NCI-H748 (cell line): Measurements from ENCODE around the gene FEV.
A peak's percentile ranks its signal among the peaks of the same experiment; 100 is the strongest.

Experiments
- DNase-seq: peaks from one replicate; lab custom pipeline; 2025; ENCODE audit not compliant: unreplicated experiment; lab: John Stamatoyannopoulos, UW

FEV gene

DNA sequence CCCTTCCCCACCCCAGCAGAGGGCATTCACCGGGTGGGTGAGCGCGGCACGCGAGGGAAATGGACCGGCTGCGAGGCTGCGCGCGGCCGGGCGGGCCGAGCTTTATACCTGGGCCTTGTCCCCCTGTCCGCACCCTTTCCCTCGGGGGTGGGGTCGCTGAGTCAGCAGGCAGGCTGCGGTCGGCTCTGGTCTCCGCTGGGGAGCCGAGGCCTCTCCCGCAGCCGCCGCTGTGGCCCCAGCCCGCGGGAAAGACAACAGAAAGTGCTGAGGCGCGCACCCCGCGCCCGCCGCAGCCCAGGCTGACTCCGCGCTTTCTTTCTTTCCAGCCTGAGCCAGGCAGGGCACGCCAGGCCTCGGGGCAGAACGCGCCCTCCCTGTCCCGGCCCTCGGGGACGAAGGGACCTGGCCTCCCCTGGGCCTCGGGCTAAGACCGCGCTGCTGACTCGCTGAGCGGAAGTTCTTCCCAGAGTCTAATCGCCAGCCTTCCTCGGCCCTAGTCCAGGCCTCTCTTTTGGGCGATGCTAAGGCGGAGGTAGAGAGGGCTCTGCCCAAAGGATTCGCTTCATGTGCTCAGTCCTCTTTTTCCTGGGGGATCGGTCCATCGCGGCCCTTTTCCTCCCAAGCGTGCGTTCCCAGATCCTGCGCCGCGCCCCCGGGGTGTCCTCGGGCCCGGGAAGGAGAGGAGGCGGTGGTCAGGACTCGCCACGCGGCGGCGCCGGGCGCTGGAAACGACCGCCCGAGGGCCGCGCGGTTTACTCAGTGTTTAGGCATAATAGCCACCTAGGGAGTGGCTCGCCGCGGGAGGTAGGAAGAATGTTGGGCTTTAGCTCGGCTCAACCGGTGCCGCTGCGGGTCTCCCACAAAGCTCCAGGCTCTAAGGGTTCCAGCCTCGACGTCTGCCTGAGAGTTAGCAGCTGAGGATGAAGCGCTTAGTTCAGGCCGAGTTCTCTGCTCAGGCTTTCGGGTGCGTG, 8.6 kb upstream of the FEV start, which contains the start of gene CRYBA2:
TSS of gene CRYBA2 (minus strand) at position 78 of the 971 bp plus-strand sequence. CDS start 246 bp downstream, outside the sequence.
- peak; percentile 80 for DNase-seq

DNA sequence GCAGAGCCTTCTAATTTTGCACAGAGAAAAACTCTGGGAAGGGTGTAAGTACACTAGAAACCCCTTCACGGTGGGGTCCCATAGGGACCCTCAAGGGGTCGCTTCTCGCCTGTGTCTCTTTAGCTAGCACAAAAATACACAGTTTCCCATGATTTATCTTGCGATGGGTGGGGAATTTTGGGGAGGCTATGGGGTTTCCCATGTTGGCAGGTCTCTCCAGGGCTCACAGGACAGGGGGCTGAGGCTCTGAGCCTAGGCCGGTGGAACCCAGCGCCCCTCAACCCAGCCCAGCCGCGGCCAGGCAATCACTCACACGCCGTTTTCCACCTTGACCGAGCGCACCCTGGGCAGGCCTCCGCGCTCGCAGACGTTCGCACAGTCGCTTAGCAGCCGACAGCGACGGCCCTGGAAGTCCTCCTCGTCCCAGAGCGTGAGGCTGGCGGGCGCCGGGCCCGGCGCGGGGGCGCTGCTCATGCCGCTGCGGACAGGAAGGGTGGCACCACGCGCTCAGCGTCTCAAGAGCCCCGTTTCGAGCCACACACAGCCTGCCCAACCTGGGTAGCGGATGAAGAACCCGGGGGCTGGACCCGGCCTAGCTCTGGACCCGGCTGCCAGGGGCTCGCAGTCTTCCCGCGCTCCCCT, 7.8 kb upstream of the FEV start:
- peak; percentile 83 for DNase-seq

DNA sequence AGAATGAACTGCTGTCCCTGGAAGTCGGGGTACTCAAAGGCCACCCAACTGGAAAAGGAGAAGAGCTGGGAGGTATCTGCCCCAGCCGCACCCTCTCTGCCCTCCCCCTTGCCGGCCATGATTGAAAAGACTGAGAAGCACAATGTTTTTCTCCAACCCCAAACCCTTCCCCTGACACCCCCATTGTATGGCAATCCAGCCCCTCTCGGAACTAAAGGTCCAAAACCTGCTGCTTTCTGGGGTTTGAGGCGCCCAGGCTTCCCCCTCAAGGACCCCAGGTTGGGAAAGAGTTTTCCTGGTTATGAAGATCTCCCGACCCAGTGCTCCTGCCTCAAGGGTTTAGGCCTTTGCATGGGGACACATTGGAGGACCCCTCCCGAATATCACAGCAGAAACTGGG, 7.2 kb upstream of the FEV start:
- no peak for DNase-seq

DNA sequence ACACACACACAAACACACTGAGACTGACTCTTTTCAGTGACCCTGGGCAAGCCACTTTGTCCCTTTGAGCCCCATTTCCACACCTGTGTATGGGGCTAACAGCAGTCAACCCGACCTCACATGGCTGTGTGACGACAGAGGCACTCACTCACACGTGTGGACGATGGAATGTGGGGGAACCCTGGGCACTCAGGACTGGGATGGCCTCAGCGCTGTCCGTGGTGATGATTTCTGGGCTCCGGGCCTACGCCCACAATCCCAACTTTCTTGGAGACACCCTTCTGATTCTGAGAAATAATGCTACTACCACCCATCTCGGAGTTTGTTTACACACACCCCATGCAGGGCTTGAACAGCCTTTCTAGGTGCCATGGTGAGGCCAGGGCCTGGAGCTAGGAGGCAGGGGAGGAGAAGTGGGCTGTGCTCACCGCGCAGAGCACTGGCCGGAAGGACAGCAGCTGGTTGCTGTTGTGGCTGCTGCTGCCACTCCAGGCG, 6.7 kb upstream of the FEV start:
- no peak for DNase-seq

DNA sequence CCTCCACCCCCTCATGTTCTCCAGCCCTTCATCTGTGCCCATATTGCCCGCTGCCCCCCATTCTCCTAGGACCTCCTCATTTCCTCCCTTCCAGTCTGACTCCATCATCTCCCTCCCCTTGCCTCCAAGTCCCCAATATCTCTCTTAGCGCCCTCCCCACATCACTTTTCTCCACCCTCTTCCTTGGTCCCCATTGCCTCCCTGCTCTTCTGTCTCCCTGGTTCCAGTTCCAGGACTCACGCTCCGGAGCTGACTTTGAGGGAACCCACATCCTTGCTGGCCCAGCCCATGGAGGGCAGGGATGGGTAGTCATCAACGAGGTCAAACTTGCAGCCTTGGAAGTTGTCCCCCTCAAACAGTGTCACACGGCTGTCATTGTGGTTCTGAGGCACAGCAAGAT, 5.6 kb upstream of the FEV start:
- DNase-seq, result no peak

DNA sequence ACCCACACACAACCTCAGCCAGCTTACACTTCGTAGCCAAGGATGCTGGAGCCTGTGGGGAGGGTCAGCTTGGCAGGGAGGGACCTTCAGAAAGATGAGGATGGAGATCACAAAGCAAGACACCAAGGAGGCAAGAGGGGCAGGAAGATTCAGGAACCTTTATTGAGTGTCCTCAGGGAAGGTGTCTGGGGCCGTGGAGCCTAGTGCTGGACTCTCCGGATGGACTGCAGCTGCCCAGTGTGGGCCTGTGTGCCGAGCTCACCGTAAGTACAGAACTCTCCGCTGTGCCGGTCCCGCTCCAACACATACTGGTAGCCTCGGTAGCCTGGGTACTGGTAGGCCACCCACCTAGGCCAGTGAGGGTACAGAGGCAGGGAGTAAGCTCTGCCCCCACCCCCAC, 5.1 kb upstream of the FEV start:
- DNase-seq, result no peak

DNA sequence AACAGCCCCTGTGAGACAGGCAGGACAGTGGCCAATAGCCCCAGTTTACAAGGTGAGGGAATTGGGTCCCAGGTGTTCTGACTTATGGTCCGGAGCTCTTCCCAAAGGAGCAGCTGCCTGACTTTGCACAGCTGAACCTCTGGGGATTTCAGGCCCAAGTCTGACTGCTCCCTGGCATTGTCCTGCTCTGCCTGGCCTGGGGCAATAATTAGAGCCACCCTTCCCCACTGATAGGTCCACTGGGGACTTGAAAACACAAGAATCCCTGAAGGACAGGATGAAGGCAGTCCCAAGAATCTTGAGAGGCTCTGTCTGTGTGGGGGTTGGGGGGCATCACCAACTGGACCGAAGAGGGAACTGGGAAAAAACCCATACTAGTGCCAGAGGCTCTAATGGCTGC, 3.7 kb upstream of the FEV start:
- DNase-seq, result no peak

DNA sequence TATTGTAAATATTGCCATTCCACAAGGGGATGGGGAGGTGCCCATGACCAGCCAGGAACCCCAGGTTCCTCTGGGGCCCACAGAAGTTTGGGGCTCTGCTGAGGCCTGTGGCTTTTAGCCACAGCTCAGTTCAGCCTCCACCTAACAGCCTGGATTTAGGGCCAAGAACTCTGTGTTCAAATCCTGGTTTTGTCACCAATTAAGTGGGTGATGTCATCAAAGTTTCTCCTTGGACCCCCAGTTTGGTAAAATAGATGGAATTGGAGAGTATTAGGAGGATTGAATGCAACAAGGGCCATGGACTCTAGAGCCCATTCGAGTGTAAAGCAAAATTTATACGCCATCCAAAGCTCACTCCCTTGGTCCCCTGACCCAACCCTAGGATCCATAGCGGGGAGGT, 3.2 kb upstream of the FEV start:
- DNase-seq, result no peak

DNA sequence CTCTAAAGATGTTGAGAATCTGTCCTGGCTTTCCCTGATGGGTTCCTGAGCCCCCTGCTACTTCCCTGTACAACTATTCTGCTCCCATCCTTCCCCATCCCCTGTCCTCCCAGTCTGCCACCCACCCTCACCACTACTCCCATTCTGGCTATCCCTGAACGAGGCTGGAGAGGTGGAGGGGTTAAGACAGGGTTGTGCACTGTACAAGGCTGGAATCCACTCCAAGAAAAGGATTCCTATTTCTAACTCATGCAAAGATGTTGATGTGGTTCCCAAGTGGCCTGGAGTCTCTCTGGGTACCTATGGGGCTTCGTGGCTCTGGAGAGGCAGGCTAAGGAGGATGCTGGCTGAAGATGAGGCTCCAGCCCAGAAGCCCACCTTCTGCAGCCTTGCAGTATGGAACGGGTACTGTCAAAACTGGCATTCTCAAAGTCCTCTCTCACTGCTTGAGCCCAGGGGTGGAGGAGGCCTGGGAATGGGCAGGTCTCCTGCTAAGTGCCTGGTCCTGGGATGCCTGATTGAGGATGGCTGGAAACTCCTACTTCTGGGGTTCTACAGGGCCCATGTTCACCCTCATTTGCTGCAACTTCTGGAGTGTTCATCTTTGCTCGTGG, 1.3 kb upstream of the FEV start:
- no peak for DNase-seq

DNA sequence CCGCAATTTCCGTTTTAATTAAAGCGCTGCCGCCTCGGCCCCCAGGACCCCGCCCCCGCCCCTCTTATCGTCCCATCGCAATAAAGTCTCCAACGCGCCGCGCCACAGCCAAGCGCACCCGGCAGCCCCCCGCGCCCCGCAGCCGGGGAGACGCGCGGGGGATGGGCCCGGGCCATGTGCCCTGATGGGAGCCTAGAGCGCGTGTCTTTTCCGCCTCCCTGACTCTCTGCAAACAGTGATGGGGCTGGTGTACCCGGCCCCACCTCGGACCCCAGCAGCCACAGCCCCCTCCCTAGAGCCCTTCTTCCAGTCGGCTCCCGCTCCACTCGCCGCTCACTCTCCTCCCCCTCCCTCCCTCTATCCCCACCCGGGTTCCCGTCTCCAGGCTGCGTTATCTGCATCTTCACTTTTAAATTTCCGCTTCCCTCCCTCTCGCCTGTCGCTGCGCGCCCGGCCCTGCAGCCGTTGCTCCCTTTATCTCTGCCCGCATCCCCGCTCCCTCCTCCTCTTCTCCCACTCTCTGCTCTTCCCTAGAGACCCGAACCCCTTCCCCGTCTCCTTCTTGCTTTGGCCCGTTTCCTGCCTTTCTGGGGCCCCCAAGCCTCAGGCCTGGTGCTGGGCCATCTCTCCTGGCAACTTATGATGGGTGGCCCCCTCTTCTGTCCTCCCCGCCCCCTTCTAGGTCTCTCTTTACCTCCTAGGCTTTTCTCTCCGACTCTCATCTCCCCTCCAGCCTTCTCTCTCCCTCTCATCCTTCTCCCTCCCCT, 524 bp upstream of the FEV start:
- peak; percentile 29 for DNase-seq

DNA sequence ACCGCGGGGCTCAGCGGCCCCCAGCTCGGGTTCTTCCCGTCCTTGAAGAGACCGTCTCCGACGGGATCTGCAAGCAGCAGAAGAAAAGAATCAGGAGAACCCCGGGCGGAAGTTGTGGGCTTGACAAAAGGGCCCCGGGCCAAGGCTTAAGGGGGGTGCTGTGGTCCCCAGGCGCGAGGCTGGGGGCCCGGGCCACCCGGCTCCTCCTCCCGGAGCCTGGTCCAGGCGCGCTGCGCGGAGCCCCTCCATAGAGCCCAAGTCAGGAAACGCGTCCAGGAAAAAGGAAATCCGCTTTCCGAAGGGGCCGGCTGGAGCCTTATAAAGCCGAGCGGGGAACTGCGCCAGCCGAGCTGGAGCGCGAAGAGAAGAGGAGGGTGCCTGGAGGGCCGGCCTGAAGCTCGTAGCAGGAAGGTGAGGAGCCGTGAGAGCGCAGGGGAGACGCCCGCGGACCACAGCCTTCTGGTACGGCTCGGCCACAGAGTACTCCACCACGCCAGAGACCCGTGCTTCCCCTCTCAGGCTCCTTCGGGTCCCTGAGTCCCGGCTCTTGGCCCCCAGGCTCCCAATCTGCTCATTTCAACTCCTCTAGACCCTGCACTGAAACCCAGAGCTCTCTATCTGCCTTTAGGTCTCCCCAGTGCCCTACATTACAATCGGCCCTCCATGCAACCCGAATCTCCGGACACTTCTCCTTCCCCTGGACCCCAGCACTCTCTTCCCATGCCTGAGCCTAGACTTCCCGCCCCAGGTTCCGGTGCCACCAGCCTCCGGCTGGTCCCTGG, 554 bp downstream of the FEV start:
- DNase-seq, result peak; percentile 61

DNA sequence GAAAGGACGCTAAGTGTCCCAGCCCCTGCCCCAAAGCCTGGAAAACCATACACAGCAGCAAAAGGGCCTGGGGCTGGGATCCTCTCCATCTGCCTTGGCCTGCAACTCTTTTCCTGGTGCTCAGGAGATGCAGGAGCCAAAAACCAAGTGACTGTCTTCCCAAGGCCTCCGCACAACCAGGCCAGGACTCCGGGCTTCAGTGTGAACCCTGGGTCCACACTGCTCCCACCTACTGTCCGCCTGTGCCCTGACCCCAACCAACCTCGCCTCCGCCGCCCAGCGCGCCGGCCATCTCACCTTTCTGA, 1.1 kb downstream of the FEV start:
- DNase-seq, result no peak

DNA sequence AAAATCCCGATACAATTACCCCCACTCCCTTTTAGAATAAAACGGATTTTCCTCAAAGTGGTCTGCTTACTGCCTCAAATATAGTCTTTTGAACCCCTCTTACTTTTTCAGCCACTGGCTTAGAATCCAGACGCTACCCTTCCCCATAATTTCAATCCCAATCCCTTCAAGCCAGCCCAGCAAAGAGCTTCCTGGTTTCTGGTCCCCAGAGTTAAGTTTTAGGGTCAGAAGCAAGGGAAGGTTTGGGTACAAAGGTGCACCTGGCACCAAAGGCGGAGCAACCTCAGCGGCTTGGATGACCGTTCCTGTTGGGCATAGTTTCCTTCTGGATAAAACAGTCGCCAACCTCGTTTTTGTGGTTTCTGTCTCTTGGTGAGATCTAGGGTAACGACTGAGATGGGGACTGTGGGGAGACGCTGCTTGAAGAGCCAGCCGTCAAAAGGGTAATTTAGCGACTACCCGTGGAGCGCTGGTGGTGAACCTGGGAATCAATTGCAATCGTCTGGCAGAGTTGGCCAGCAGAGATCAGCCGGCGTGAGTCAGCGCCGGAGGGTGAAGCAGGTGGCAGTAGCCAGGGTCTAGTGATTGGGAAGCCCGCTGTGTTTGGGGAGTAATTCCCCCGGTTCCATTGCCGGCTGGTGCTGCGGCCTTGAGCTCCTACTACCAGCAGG, 1.6 kb downstream of the FEV start:
- no peak for DNase-seq

DNA sequence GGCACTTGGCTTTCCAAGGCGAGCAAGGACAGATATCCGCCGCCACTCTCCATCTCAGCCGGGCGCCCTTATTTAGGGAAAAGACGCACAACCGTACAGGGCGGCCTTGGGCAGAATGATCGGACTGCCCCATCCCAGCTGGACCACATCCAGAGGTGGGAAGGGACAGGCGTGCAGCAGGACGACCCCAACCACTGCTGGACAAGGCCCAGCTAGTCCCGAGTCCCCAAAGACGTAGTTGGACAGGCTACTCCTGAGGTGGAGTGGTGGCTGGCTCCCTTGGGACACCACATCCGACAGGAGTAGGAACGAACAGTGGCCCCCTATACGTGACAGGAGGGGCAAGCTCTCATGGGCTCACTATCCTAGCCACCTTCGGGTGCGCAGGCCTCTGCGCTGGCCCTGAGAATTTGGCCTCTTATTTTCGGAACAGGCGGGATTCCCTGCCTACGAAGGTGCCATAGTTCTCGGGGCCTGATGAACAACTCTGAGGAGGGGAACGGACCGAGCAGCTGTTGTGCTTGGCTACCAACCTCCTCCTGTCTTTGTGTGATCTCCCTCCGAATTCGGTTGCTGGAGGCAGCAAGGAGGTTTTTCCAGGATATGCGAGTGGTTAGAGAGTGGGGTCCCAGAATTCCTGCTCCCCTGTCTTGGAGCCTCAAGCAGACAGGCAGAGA, 2.3 kb downstream of the FEV start:
- no peak for DNase-seq

DNA sequence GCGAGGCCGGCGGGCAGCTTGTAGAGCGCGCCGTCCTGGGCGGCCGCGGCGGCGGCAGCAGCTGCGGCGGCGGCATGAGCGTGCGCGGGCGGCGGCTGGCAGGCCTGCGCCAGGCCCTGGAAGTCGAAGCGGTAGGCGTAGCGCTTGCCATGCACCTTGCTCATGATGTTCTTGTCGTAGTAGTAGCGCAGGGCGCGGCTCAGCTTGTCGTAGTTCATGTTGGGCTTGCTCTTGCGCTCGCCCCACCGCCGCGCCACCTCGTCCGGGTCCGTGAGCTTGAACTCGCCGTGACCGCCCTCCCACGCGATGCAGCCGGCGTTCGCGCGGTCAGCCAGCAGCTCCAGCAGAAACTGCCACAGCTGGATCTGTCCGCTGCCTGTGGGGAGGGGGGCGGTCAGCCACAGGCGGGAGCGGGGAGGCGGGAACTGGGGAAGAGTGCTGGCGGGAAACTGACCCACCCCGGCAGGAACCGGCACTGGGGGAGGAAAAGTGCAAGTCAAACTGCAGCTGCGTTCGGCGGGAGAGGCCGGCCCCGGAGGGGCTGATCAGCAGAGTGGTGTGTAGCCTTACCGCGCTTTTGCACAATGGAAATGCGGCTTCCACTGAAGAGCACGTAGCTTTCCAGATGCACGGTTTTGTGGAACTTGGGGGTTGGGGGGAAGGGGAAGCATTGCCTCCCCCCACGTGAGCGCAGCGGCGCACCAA, 3.0 kb downstream of the FEV start:
- peak; percentile 82 for DNase-seq

DNA sequence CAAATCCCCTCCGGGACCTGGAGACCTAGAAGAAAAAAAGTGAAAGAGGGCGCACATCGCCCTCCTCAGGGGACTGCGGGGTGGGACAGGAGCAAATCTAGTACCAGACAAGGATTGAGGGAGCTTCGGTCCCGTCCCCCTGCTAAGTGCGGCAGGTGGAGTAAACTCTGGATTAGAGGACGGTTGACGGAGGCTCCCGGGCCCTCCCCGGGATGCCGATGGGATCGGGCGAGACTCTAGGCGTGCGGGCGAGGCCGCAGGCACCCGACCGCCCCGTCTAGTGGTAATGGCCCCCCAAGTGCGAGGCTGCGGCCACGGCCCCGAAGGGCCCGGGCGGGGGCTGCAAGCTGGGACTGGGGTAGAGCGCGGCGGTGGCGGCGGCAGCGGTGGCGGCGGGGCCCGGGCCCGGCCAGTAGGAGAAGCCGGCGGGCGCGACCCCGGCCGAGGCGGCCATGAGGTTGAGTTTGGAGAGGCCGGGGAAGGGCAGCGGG, 3.5 kb downstream of the FEV start:
- peak; percentile 42 for DNase-seq

DNA sequence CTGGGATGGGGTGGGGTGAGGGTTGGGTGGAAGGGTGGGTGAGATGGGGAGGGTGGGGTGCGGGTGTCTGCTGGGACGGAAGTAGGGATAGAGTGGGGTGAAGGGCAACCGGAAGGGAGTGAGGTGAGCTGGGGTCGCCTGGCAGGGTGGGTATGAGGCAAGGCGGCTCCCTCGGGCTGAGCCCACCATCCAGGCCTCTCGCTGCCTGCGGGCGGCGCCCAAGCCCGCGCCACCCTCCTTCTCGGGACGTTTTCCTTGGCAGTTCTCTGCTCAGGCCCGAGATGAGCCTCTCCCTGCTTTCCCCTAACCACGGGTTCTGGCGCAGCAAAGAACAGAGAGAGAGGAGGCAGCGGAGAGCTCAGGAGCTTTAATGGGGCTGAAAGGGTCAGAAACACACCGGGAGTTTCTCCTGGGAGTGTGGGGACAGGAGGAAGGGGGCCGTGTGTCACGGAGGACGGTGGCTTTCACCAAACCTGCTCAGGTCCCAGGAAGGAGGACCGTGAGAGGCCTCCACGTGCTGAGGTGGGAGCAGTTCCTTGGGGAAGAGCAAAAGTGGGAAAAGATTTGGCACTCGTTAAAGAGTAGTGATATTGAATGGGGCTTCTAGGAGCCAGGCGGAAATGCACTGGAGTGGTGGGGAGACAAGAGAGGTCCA, 4.1 kb downstream of the FEV start:
- DNase-seq, result peak; percentile 28
